HG02798 (cell line): ENCODE measurements around the gene LCE3B.
"Not testable (repeated sequence)": the region's sequence is repeated elsewhere in the genome, so short reads cannot be mapped to it uniquely, and the experiment has no call there.

Experiments
- ATAC-seq: cut with Tn5 transposase; IDR thresholded peaks from one replicate; pipeline ENCODE4 v1.9.1; 2021; ENCODE audit warnings: mild to moderate bottlenecking; ENCODE audit not compliant: unreplicated experiment, poor library complexity

Gene LCE3B

DNA sequence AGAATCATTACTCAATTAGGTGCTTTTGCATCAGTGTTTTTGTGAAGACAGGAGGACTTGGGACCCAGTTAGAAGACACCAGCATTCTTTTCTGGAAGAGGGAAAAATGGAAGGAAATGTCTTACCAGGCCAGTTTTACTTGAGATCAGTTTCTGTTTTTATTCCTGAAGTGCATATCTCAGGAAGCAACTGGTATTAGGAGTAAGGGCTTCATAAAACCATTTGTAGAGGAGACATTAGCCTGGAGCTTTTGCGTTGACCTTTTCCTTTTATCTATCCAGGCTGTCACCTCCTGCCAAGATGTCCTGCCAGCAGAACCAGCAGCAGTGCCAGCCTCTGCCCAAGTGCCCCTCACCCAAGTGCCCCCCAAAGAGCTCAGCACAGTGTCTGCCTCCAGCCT, at the start of gene LCE3B:
Gene LCE3B, plus strand, starts transcription at position 301 of the 400 bp plus-strand sequence. Its CDS starts 0 bp downstream, at position 301.
- no peak for ATAC-seq

DNA sequence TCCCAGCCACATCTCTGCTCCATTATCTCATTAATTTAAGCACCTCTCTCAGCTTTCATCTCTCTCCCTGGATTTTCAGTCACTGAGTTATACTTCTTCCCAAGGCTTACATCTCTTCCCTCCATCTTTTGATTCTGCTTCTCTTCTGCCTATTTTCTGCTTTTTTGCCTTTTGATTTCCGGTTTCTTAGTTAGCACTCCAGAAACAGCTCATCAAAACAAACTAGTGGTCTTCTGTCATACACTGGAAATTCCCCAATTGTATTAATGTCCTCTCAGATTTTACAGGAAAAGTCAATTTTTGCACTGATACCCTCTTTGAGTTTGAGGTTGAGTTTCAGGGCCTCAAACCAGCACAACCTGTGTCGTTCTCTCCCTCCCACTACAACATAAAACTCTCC, 48.5 kb upstream of the LCE3B start:
- ATAC-seq = no peak

GRCh38 chr1:152565535-152566215, 47.9 kb upstream of the LCE3B start:
- ATAC-seq = no peak

DNA sequence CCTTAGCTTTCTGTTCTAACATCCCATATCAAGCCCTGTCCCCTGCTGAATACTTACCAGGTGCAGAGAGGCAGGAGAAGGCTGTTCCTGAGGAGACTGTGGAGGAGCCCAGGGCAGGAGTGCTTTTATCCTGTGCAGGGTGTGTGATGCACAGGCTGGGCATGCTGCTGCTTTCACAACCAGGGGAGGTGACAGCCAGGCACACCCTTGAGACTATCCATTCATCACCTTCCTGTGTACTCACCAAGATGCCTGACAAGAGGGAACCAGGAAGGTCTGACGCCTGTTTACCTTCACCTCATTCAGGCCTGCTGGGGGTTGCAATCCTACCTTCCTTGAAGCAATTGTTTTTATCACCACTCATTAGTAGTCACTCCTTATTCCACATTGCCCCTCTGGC, 46.9 kb upstream of the LCE3B start, which contains the start of gene LCE3E:
Gene LCE3E, minus strand, starts transcription at position 100 of the 400 bp plus-strand sequence. CDS start 572 bp downstream, outside the sequence.
- no peak for ATAC-seq

GRCh38 chr1:152577168-152577567, 36.4 kb upstream of the LCE3B start:
- ATAC-seq = no peak

- not testable (repeated sequence) for ATAC-seq
Observed at GRCh38 chr1:152579526-152579925, 34.1 kb upstream of the LCE3B start.

- ATAC-seq = no peak
Observed at GRCh38 chr1:152580433-152580832, 33.2 kb upstream of the LCE3B start, which contains the start of gene LCE3D. Gene LCE3D (minus strand): TSS chr1:152580516. CDS start chr1:152579936, 580 bp downstream.

DNA sequence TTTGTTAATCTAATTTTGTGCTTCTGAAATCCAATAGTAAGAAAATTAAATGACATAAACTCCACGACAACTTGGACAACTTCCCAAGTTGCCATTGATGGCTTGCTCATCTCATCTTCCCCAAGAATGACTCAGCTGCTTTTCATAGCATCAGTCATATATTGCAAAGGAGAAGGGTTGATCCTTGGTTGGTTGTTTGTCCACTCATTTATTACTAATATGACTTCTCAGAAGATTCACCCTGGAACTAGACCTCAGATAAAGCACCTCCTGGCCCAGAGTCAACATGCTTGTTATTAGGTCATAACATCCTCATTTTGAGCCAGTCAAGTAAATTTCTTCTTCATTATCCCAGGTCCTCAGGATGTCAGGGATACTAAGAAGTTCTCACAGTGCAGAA, 31.0 kb upstream of the LCE3B start:
- no peak for ATAC-seq

- no peak for ATAC-seq
Observed at GRCh38 chr1:152585586-152585985, 28.0 kb upstream of the LCE3B start.

DNA sequence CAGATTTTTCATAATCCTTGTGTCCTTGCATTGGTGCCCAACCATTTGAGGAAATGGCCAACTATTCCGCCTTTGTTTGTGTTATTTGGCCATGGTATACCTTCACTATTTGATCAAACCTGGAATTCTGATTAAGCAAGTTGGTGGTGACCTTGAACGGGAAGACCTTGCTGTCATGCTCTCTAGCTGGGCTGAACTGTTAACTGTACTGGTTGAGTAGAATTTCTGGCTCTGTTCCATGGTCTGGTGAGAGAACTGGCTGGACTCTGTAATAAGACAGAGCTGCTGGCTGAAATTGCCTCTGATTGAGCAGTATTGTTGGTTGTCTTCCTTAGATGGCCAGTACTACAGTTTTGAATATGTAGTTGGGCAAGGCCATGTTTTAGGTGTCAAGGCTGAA, 16.6 kb upstream of the LCE3B start:
- ATAC-seq = no peak

DNA sequence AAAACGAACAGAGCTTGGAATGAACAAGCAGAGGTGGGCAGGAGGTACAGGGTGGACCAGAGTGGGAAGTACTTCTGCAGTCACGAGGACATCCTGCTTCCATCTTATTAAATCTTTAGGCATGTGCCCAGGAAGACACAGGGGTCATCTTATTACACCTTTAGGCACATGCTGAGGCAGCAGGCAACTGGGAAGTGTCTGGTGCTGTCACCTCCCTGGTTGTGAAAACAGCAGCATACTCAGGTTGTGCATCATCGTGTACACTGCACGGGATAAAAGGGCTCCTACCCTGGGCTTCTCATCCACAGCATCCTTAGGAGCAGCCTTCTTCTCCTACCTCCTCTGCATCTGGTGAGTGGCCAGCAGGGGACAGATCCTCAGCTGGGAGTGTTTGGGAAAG, 13.7 kb upstream of the LCE3B start, which contains the start of gene LCE3C:
Gene LCE3C, plus strand, starts transcription at position 301 of the 400 bp plus-strand sequence. CDS start 498 bp downstream, outside the sequence.
- ATAC-seq = no peak

GRCh38 chr1:152621993-152622392, 8.4 kb downstream of the LCE3B start:
- ATAC-seq = no peak

DNA sequence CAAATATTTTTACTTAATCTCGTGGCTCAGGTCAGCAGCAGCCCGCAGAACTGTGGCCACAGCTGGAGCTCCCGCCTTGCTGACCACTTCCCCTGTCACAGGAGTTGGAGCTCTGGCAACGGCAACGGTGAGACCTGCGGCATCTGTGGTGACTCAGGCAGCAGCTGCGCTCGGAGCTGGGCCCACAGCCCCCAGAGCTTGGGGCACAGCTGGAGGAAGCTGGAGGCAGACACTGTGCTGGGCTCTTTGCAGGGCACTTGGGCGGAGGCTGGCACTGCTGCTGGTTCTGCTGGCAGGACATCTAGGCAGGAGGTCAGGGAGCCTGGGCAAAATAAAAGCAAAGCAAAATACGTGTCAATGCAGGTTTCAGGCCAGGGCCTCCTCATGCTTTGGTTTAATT, 9.2 kb downstream of the LCE3B start, which contains the start of gene LCE3A:
Gene LCE3A, minus strand, starts transcription at position 301 of the 400 bp plus-strand sequence. Its CDS starts 0 bp downstream, at position 301.
- ATAC-seq = no peak

DNA sequence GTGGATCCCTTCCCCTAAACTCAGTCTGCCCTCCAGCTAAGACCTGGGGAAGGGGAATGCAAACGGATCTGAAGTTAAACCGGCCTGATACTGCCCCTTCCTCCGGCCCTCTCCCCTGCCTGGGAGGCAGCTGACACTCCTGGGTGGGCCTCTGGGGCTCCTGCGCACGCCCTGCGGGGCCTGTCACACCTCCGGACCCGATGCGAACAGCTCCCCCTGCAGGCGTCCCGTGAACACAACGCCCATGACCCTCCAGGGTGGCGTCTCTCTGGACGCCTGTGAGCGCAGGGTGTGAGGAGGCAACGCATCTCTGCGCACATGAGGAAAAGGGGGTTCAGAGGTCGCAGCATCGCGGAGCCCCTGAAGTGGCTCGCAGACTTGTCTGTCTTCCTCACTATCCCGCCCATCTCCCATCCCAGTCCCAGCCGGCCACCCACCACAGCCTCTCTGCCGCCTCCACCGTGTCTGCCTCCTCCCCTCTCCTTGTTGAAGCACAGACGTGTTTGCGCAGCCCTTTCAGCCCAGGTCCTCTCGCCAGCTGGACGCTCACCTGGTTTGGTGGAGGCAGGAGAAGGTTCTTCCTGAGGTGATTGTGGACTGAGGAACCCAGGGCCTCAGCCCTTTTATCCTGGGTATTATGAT, 9.7 kb downstream of the LCE3B start:
- no peak for ATAC-seq

- ATAC-seq = no peak
Observed at GRCh38 chr1:152626744-152627143, 13.1 kb downstream of the LCE3B start.

GRCh38 chr1:152630596-152630995, 17.0 kb downstream of the LCE3B start:
- ATAC-seq = no peak

- ATAC-seq = no peak
Observed at GRCh38 chr1:152640351-152640750, 26.7 kb downstream of the LCE3B start.

DNA sequence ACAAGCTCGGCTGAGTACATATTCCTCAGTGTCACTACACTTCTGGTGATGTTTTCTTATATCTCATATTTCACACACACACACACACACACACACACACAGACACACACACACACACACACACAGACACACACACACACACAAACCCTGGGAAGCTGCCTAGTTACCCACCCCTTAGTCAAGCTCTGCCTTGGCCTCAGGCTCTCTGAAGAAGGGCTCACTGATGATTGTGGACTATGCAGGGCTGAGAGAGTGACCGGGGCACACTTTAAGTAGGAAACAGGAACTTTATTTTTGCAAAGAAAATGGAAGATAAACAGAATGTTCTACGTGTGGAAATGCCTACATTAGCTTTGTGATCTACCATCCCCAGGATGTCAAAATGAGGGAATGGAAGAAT, 30.3 kb downstream of the LCE3B start:
- no peak for ATAC-seq

- no peak for ATAC-seq
Observed at GRCh38 chr1:152645146-152645545, 31.5 kb downstream of the LCE3B start.

DNA sequence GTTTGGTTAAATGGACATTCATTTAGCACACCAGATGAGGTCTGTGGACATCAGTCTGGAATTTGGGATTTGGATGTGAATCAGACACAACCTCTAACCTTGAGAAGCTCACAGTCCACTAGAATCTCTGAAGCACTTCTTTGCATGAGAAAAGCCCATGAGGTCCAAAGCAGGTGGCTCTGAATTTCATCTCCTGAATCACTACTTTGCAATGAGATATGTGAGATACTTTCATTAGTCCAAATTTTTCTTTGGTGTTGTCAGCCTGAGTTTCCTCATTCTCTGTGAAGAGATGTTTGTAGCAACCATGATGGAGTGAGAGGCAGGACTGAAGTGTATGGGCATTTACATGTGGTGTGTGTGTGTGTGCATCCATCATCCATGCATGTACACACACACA, 33.0 kb downstream of the LCE3B start:
- ATAC-seq = no peak

DNA sequence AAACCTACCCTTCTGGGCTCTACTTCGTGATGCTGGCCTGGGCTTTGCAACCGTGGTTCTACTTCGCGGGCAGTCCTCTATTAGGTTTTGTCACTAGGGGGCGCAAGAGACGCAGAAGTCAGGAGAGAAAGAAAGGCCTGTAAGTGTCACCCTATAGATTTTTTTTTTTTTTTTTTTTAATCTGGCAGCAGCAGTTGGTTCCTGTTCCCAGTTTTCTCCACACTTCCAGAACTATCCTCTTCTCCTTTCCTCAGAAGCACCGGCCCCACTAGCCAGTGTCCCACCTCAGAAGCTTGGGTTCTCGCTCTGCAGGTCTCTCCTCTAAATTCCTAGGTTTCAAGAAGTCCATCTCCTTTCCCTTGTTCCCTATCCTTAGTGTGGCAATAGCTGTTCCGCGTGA, 40.5 kb downstream of the LCE3B start:
- peak; percentile 66 for ATAC-seq

DNA sequence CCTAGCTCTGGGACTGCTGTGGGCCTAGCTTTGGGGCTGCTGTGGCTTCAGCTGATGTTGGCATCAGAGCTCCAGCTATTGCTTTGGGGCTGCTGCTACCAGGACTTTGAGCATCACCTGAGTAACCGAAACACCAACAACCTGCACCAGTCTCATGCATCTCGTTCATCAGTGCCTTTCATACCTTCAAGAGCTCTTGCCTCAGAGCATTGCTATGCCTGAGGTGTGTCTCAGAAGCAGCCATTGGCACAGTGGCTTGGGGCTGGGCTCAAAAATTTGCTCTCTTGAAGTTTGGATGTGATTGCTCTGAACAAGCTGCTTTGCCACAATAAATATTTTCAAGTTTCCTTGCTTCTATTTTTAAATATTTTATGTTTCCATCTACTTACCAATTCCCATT, 42.8 kb downstream of the LCE3B start:
- no peak for ATAC-seq
